GM20000 (cell line): ENCODE measurements around the gene SPATA13.
"Not testable (repeated sequence)": the region's sequence is repeated elsewhere in the genome, so short reads cannot be mapped to it uniquely, and the experiment has no call there.

Experiments used
- DNase-seq: peaks from one replicate; pipeline ENCODE4 v3.0.0; 2012; ENCODE audit warnings: low spot score
- TF ChIP-seq, protein P1 (sequence below): IDR thresholded peaks from 2 replicates; pipeline ENCODE4 v1.5.1; 2012; ENCODE audit warnings: mild to moderate bottlenecking, control low read depth; ENCODE audit errors: extremely low read depth, missing control alignments

The SPATA13 gene

DNA sequence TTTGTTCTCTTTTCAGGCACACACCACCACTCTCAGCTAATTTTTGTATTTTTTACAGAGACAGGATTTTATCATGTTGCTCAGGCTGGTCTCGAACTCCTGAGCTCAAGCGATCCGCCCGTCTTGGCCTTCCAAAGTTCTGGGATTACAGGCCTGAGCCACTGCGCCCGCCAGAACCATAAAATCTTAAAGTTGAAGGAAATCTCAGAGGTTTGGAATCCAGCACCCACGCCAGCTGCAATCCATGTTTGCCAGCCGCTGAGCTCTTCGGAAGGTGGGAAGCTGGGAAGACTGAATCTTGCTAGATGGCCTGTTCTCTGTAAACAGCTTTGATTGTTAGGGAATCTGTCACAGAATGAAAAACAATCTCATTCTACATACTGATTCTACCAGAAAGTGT is 38.5 kb downstream of the SPATA13 start:
- TF ChIP-seq, protein P1, sequence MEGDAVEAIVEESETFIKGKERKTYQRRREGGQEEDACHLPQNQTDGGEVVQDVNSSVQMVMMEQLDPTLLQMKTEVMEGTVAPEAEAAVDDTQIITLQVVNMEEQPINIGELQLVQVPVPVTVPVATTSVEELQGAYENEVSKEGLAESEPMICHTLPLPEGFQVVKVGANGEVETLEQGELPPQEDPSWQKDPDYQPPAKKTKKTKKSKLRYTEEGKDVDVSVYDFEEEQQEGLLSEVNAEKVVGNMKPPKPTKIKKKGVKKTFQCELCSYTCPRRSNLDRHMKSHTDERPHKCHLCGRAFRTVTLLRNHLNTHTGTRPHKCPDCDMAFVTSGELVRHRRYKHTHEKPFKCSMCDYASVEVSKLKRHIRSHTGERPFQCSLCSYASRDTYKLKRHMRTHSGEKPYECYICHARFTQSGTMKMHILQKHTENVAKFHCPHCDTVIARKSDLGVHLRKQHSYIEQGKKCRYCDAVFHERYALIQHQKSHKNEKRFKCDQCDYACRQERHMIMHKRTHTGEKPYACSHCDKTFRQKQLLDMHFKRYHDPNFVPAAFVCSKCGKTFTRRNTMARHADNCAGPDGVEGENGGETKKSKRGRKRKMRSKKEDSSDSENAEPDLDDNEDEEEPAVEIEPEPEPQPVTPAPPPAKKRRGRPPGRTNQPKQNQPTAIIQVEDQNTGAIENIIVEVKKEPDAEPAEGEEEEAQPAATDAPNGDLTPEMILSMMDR: no peak
- no peak for DNase-seq

DNA sequence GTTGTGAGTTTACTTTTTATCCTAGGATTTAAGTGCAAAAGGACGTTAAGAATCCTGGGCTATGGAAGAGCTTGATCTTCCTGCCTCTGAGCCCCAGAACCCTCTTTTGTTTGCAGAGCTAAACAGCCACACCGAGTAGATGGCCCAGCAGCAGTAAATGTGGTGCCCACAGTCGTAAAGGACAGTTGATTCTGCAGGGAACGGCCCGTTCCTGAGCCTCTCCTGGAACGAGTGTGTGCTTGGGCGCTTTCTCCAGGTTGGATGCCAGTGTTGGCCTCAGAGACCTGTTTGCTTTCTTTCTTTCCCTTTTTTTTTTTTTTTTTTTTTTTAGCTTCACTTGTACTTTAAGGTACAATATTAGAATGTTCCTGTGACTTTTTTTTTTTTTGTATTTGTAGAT is 41.7 kb downstream of the SPATA13 start:
- no peak for DNase-seq
- TF ChIP-seq, protein P1: no peak

DNA sequence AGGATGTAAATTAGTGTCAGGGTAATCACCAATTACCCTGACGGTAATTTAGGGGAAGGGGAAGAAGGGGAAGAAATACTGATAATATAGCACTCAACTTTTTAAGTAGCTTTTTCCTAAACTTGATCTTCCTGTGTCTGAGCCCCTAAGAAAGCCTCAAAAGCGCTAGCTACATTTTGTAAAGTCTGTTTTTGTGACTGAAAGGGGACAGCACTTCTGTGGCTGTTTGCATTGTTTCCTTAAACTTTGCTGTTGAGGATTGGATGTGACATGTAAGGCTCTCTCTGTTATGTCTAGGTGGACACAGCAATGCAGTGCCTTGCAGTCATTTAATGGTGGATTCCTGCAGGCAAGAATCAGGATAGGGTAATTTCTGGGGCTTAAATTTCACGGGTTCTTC is 42.8 kb downstream of the SPATA13 start:
- DNase-seq: no peak
- TF ChIP-seq, protein P1: no peak

DNA sequence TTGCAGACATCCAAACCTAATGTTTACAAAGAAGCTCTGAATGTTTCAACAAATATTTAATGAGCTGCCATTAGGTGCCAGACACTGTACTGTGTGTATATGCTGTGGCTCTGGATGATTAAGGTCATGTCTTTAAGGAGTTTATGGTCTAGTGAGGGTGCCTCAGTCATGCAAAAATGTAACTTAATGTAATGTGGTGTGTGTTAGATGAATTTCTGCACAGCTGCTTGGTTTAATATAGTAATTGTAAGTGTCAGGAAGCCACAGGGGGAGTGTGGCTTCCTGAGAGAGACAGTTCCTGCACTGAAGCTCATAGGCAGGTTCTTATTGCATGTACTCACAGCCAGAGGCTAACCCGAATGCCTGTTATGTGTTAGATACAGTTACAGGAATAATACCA is 43.3 kb downstream of the SPATA13 start:
- DNase-seq: no peak
- TF ChIP-seq, protein P1: no peak

DNA sequence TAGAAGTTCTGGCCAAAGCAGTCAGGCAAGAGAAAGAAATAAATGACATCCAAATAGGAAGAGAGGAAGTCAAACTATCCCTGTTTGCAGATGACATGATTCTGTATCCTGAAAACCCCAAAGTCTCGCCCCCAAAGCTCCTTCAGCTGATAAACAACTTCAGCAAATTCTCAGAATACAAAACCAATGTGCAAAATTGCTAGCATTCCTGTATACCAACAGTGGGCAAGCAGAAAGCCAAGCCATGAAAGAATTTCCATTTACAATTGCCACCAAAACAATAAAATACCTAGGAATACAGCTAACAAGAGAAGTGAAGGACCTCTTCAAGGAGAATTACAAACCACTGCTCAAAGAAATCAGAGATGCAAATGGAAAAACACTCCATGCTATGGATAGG is 44.6 kb downstream of the SPATA13 start:
- DNase-seq: not testable (repeated sequence)

DNA sequence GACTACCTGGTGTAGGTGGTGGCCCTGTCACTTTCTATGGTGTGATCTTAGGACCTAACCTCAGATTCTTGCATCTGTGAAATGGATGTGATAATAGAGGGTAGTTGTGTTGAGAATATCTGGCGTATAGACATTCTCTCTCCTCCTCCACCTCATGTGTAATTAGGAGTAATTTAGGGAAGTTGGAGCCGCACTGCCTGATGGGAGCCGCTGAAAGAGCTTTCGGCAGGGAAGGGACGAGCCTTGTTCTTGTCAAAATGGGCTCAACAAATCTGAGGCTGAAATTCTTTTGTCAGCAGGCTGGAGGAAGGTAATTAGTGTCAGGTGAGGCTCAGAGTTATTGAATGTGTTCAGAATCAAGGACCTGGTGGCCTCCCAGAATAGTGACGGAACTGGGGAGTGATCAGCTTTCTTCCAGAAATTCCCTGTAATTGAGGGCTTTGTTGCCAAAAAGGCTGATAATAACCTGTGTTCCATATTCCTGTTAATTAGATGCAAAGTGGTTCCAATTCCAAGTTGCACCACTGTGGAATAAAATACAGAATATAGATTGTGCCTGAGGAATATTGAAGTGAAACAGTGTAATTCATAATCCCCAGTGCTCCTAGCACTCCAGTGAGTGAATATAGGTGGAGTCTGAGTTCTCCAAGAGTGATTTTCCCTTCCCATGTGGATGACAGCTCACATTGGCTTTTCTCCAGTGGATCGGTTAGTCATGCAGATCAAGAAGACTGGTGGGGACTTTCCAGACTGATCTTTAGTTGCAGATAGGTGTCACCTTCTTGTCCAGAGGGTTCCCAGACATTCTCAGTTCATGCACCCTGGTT is 47.5 kb downstream of the SPATA13 start:
- DNase-seq: no peak
- TF ChIP-seq, protein P1: no peak

DNA sequence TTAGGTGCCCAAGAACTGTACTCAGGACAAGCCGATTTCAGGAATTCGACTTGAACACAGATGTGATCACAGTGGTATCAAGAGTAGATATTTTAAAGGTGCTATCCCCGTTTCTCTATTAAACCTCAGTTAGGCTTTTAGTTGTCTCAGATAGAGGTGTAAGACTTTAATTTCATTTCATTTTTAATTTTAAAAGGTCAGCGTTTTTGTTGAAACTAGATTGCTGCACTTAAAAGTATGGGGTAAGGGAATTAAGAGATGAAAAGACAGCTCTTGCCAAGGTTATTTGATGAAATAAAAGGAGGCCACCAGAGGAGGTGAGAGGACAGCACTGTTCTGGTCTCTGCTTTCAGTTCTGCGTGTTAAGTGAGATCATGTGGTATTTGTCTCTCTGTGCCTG is 48.6 kb downstream of the SPATA13 start:
- TF ChIP-seq, protein P1: no peak
- no peak for DNase-seq

DNA sequence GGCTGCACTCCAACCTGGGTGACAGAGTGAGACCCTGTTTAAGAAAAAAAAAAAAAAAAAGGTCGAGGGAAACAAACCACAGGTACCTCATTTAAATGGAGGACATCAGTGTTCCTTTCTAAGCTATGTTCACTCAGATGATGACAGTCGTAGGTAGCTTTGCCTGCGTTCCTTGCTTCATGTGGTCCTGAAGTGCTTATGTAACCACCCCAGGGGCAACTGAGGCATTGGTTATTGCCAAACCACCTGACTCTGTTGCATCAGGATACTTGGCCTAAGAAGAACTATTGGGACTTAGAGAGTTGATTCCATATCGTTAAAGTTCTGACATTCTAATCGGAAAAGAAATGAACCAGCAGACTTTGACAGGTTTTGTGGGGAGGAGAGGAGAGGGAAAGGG is 51.7 kb downstream of the SPATA13 start:
- no peak for DNase-seq
- TF ChIP-seq, protein P1: no peak
